Stimulated activated CD4-positive, alpha-beta T cell treated with anti-CD3 and anti-CD28 coated beads, TNF-alpha, amount 100 ng/mL, for 4 hours (primary cell): ENCODE results near the gene CLEC6A.
"Not testable (repeated sequence)": the region's sequence is repeated elsewhere in the genome, so short reads cannot be mapped to it uniquely, and the experiment has no call there.

ENCODE experiments used
- DNase-seq, 3 experiments: peaks; one replicate each; pipeline ENCODE4 v3.0.0-alpha.2; 2020; ENCODE audit warnings: low read depth in 3 of 3

The CLEC6A gene

DNA sequence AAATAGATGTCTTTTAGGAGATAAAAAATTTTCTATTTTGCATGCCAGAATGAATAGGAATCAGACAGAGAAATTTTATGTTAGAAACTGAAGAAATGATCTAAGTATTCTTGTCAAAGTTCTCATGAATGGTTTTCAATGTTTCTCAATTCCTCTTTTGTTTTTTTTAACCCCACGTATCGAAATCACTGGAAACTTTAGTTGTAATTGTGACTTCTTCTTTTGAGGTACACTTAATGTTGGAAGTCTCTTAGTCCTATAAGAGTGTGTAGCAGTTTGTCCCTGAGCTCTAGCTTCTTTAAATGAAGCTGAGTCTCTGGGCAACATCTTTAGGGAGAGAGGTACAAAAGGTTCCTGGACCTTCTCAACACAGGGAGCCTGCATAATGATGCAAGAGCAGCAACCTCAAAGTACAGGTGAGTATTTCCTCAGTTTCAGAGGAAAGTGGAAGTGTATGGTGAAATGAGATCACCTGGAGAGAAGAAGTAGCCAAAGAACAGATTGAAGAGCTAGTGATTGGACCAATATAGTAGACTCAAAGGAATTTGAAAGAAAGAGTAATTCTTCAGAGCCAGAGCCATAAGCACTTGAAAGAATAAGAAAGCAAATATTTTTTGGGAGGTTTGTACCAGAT lies at the start of gene CLEC6A:
CLEC6A (plus strand) TSS at position 236 of the 634 bp plus-strand sequence; CDS start at position 386, 150 bp downstream.
- no peak for DNase-seq

- not testable (repeated sequence) for DNase-seq
These were observed 36.2 kb upstream of the CLEC6A start for GRCh38 chr12:8419576-8419975.

DNA sequence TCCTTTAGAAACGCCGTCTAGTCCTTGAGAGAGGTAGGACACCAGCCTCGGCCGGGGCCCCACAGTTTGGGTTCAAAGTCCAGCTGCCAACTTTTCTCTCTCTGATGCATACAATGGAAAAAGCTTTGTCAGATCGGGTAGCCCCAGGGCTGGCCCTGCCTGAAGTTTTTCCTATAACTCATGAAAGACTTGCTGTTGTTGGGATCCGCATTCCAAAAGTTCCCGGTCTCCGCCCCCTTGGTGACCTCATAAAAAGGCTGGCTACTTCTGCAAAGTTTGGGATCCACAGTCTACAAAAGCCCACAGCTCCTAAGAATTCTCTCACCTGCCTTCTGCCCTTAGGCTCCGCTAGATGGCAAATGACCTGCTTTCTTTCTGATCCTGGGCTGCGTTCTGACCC lies 35.3 kb upstream of the CLEC6A start:
- DNase-seq: no peak

DNA sequence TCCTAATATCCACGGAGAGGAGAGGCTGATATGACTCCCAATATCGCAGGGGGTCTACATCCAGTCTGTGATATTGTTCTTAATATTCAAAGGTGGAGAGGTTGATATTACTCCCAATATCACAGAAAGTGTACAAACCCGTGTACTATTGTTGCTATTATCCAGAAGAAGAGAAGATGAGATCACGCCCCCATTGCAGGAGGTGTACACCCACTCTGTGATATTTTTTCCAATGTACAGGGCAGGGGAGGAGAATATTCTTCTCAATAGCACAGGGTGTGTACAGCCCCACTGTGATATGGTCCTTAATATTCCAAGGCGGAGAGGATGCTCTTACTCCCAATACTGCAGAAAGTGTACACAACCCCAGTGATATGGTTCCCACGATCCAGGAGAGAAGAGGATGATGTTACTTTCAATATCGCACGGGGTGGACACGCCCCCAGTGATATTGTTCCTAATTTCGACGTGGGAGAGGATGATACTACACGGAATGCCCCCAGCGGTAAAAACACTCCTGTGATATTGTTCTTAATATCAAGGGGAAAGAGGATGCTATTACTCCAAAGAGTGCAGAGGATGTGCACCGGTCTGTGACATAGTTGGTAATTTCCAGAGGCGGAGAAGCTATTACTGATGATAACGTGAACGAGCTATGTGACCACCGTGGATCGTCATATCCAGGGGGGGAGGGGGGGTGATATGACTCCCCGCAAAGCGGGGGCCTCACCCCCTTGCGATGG lies 11.1 kb upstream of the CLEC6A start:
- not testable (repeated sequence) for DNase-seq

GRCh38 chr12:8445731-8446130 lies 10.0 kb upstream of the CLEC6A start:
- no peak for DNase-seq

DNA sequence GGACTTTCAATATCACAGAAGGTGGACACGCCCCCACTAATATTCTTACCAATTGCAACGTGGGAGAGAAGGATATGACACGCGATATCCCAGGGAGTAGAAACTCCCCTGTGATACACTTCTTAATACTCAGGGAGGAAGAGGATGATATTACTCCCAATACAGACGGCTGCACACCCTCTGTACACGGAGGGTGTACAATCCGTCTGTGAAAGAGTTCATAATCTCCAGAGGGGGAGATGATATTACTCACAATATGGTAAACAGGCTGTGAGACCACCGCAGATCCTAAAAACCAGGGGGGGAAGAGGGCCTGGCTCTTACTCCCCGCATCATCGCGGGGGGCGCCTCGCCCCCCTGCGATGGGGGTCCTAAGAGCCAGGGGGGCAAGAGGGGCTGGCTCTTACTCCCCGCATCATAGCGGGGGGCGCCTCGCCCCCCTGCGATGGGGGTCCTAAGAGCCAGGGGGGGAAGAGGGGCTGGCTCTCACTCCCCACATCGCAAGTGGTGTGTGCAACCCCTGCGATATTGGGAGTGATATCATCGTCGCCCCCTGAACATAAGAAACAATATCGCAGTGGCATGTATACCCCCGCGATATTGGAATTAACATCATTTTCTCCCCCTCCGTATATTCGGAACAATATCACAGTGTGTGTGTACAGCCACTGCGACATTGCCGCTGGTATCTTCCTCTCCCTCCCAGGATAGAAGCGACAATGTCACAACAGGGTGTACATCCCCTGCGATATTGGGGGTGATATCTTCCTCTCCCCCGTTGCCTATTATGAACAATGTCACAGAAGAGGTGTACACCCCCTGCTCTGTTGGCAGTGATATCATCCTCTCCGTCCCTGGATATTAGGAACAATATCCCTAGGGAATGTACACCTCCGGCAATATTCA lies 8.9 kb upstream of the CLEC6A start:
- no peak for DNase-seq

GRCh38 chr12:8449355-8449859 lies 6.4 kb upstream of the CLEC6A start:
- DNase-seq: no peak

DNA sequence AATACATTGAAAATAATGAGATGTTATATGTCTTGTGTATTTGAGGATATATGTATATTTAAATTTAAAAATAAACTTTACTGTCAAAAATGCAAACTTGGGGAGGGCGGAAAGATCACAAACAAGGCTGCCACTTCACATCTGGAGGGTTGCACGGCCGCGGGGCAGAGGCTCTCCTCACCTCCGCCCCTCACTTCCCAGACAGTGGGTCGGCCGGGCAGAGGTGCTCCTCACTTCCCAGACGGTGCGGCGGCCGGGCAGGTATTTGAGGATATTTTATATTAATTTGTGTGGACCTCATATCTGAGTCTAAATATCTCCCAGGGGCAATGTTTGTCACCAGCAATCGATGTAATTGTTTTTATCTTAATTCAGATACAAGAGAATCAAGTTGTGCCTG lies 3.7 kb upstream of the CLEC6A start:
- no peak for DNase-seq

DNA sequence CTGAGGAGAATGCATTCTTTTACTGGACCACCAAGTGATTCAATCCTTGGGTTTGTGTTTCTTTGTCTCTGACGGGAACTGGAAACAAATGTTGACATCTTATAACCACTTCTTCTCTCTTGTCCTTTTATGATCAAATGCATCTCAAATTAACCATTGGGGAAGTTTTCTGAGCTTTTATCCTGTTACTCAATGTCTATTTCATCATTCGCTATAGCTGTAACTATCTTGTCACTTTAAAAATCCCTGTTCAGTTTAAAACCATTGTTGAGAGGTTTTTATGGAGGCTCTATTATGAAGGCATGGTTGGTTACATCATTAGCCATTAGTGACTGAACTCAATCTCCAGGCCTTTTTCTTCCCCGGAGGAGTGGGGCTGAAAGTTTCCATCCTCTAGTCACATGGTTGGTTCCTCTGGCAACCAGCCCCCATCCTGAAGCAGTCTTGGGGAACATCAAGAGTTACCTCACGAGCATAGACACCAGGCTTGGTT lies 2.7 kb upstream of the CLEC6A start:
- no peak for DNase-seq

- no peak for DNase-seq
These were observed 2.0 kb upstream of the CLEC6A start for GRCh38 chr12:8453796-8454195.

GRCh38 chr12:8455271-8455670 lies 491 bp upstream of the CLEC6A start:
- no peak for DNase-seq

GRCh38 chr12:8461426-8461825 lies 5.7 kb downstream of the CLEC6A start:
- DNase-seq: no peak

DNA sequence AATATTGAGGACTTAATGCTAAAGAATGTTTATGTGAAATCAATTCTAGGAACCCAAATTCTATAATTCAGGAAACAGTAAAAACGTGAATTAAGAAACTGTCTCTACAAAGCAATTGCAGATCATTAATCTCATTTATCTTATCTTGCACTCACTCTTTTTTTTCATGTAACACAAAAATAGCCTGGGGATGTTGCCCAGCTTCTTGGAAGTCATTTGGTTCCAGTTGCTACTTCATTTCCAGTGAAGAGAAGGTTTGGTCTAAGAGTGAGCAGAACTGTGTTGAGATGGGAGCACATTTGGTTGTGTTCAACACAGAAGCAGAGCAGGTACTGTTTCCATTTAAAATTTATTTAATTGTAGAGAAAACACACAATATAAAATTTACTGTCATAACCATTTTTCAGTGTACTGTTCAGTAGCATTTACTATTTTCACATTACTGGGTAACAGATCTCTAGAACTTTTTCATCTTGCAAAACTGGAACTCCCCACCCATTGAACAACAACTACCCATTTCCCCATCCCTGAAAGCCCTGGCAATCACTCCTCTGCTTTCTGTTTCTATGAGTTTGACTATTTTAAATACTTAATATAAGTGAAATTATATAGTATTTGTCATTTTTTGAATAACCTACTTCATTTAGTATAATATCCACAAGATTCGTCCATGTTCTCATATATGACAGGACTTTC lies 9.7 kb downstream of the CLEC6A start:
- DNase-seq: no peak

- no peak for DNase-seq
These were observed 10.5 kb downstream of the CLEC6A start for GRCh38 chr12:8466241-8466640.

DNA sequence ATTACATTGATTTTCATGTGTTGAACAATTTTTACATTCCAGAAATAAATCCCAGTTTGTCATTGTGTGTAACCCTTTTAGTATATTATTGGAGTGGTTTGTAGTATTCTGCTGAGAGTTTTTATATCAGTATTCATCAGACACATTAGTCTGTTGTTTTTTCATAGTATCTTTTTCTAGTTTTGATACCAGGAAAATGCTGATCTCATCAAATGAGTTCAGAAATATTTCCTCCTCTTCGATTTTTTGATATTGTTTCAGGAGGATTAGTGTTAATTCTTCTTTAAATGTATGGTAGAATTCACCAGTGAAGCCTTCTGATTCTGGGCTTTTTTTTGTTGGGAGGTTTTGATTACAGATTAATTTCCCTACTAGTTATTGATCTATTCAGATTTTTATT lies 15.3 kb downstream of the CLEC6A start:
- no peak for DNase-seq

DNA sequence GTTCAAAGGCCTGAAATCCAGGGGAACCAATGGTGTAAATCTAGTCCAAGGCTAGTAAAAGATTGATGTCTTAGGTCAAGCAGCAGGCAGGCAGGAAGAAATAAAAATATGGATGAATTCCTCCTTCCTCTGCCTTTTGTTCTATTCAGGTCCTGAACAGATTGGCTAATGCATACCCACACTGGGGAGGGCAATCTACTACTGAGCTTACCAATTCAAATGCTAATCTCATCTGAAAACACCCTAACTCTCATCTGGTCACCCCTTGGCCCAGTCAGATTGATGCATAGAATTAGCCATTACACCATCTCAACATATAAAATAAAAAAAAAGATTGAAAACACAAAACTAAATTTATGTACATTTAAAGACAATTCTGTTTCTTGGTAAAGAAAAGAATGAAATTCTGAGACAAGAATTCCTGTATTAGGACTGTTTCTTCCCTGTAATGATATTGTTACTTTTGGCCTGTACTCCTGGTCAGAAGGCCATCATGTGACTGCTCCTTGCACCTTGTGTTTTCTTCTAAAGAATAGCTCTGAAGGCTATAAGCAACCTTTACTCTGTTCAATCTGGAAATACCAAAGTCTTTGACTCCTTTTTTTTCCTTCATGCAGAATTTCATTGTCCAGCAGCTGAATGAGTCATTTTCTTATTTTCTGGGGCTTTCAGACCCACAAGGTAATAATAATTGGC lies 19.9 kb downstream of the CLEC6A start:
- no peak for DNase-seq

- DNase-seq: no peak
These were observed 26.9 kb downstream of the CLEC6A start for GRCh38 chr12:8482571-8483061.

DNA sequence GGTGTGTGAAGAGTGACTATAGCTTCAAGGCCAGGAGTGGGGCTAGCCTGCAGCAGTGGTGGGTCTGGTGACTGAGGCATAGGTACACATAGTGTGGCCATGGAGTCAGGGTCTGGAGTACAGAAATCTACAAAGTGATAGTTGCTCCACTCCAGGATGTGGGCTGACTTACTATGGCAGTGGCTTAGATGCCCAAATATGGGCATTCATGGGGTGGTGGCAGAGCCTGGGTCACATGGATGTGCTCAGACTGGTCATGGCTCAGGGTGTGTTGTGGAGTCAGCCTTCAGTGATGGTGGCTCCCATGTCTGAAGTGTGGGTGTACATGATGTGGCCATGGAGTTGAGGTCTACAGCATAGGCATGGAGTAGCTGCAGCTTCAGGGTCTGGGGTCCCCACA lies 27.3 kb downstream of the CLEC6A start:
- no peak for DNase-seq

DNA sequence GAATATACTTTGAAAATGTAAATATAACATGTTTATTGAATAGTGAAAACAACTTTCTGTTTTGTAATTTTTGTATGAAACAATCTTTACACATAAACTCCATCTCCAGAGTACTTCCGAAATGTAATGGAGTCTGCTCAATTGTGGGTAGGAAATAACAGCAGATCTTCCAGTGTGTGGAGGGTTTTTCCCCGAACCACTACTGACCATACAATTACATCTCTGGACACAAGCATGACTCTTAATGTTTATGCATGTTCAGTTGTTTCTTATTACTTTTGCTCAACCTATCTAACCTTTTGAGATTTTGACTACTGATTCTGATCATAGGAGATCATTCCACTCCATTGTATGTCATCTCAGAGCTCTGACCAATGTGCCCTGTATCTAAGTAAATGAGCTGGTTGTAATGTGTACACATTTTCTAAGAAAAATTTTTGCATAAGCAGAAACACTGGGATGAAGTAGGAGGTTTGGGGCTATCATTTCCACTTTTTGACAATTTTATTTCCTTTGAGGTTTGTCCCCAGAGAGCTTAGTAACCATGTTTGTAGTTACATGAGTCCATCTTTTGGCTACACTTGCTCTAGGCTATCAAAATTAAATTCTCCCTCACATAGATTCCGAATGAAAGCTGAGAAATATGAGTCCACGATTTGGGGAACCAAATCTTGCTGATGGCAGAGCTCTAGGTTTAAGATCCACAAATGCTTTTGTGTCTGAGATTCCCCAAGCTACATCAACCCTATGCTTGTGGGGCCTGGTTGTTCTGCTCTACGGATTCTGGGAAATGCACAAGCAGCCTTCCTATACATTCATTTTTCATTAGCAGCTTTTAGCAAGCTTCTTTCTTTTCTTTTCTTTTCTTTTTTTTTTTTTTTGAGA lies 36.1 kb downstream of the CLEC6A start:
- no peak for DNase-seq

DNA sequence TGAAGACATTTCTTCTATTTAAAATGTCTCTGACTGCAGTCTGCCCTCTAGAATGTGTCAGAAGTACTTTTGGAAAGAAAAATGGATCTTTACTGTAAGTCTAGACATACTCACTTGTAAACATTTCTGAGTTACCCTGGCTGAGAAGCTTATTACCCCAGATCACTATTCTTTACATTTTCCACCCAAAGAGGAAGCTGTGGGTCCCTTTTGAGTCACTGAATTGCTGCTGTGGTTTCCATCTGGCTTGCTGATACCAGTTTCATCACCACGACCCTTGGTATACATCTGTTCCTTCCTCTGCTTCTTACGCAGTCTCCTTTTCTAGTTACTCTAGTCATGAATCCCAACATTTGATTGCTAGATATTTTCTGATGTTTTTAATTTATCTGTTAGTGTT lies 37.3 kb downstream of the CLEC6A start:
- DNase-seq: peak in 1 of 3 experiments; percentile 9
